ENCODE data around the gene P2RY4.
A peak's percentile ranks its signal among the peaks of the same experiment; 100 is the strongest.

P2RY4 gene

DNA sequence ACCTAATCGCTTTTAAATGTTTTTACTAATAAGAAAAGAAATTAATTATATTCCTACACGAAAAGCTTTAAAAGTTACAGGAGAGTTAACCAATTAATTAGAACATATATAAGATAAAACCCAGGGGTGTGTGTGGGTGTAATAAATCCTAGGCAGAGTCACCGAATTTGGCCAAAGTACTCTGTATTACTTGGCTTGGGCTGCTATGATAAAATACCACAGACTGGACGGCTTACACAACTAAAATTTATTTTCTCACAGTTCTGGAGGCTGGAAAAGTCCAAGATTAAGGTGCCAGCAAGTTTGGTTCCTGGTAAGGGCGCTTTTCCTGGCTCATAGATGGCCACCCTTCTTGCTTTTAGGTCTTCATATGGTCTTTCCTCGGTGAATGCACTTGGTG is 15.1 kb downstream of the P2RY4 start:
- TF ChIP-seq ZFX (IDR thresholded peaks at IDR 0.05; ENCODE audit: borderline replicate concordance): no peak
- TF ChIP-seq, protein P1, sequence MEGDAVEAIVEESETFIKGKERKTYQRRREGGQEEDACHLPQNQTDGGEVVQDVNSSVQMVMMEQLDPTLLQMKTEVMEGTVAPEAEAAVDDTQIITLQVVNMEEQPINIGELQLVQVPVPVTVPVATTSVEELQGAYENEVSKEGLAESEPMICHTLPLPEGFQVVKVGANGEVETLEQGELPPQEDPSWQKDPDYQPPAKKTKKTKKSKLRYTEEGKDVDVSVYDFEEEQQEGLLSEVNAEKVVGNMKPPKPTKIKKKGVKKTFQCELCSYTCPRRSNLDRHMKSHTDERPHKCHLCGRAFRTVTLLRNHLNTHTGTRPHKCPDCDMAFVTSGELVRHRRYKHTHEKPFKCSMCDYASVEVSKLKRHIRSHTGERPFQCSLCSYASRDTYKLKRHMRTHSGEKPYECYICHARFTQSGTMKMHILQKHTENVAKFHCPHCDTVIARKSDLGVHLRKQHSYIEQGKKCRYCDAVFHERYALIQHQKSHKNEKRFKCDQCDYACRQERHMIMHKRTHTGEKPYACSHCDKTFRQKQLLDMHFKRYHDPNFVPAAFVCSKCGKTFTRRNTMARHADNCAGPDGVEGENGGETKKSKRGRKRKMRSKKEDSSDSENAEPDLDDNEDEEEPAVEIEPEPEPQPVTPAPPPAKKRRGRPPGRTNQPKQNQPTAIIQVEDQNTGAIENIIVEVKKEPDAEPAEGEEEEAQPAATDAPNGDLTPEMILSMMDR (IDR thresholded peaks at IDR 0.05): no peak
- 0 out of 2 replicates have a peak overlapping the region, but pooled peaks have one; percentile 55 for H3K27ac ChIP-seq

GRCh38 chrX:70243601-70244000 is 16.4 kb downstream of the P2RY4 start:
- H3K27ac ChIP-seq: peak overlapping the region; percentile 53

GRCh38 chrX:70241501-70241900 is 18.5 kb downstream of the P2RY4 start:
- no peak overlapping the region for H3K27ac ChIP-seq
- TF ChIP-seq, protein P1 (IDR thresholded peaks at IDR 0.05): no peak
- TF ChIP-seq ZFX (IDR thresholded peaks at IDR 0.05; ENCODE audit: borderline replicate concordance): no peak

GRCh38 chrX:70240751-70241150 is 19.3 kb downstream of the P2RY4 start:
- no peak overlapping the region for H3K27ac ChIP-seq
- TF ChIP-seq, protein P1 (IDR thresholded peaks at IDR 0.05): no peak
- TF ChIP-seq ZFX (IDR thresholded peaks at IDR 0.05; ENCODE audit: borderline replicate concordance): no peak

- TF ChIP-seq, protein P1 (IDR thresholded peaks at IDR 0.05): no peak
- TF ChIP-seq ZFX (IDR thresholded peaks at IDR 0.05; ENCODE audit: borderline replicate concordance): no peak
- no peak within 1 kb of the TSS for H3K27ac ChIP-seq
Measured at GRCh38 chrX:70234355-70234754, 25.6 kb downstream of the P2RY4 start, which contains the start of gene AWAT1. Gene AWAT1 (plus strand): TSS chrX:70234655. CDS start chrX:70234696, 41 bp downstream.

GRCh38 chrX:70231666-70232065 is 28.3 kb downstream of the P2RY4 start:
- H3K27ac ChIP-seq: no peak overlapping the region
- TF ChIP-seq, protein P1 (IDR thresholded peaks at IDR 0.05): no peak
- TF ChIP-seq ZFX (IDR thresholded peaks at IDR 0.05; ENCODE audit: borderline replicate concordance): no peak

DNA sequence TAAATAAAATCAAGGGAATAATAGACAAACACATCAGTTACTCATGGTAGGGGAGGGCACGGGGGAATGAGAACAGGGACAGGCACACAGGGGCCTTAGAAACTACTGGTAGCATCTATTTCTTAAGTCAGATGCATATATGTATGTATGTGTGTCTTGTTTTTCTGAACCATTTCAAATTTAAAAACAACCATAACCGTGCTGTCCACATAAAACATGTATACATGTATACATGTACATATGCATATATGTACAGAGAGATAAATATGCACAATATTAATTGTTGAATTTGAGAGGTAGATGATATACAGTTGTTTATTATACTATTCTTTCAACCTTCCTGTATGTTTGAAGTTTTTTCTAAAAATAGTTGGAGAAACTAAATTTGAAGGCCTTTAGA is 33.3 kb downstream of the P2RY4 start:
- TF ChIP-seq ZFX (IDR thresholded peaks at IDR 0.05; ENCODE audit: borderline replicate concordance): no peak
- TF ChIP-seq, protein P1 (IDR thresholded peaks at IDR 0.05): no peak

GRCh38 chrX:70226048-70226447 is 34.0 kb downstream of the P2RY4 start:
- H3K27ac ChIP-seq: no peak overlapping the region
- TF ChIP-seq, protein P1 (IDR thresholded peaks at IDR 0.05): no peak
- TF ChIP-seq ZFX (IDR thresholded peaks at IDR 0.05; ENCODE audit: borderline replicate concordance): no peak

More for the DNA sequence above, 33.3 kb downstream of the P2RY4 start:
- H3K27ac ChIP-seq: no peak overlapping the region
